ENCODE measurements around the gene ARHGEF11. TPM values are rescaled to one million over a fixed set of nuclear protein-coding genes. Genes with fewer than 3 reads are reported as not detected.
"Not testable (repeated sequence)": the region's sequence is repeated elsewhere in the genome, so short reads cannot be mapped to it uniquely, and the experiment has no call there.

Gene ARHGEF11
- total RNA-seq, 1 donor from 2014 or later, result 12.3 TPM

DNA sequence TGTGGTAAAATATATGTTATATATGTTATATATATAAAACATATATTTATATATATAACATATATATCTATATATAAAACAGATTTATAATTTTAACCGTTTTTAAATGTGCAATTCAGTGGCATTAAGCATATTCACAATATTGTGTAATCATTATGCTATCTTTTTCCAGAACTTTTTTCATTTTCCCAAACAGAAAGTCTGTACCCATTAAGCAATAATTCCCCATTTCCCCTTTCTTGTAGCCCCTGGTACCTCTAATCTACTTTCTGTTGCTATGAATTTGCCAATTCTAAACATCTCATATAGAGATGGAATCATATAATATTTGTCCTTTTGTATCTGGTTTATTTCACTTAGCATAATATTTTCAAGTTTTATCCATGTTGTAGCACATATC is 10.7 kb upstream of the ARHGEF11 start:
- ATAC-seq (no peak), DNase-seq (ENCODE audit: low spot score) (no peak)

DNA sequence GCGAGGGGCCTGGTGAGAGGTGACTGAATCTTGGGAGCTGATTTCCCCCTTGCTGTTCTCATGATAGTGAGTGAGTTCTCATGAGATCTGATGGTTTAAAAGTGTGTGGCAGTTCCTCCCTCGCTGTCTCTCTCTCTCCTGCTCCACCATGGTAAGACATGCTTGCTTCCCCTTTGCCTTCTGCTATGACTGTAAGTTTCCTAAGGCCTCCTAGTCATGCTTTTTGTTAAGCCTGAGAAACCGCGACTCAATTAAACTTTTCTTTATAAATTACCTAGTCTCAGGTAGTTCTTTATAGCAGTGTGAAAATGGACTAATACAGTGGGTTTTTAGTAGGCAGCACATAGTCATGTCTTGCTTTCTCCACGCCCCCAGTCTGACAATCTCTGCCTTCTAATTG is 10.2 kb upstream of the ARHGEF11 start:
- ATAC-seq; DNase-seq (ENCODE audit: low spot score): not testable (repeated sequence)

DNA sequence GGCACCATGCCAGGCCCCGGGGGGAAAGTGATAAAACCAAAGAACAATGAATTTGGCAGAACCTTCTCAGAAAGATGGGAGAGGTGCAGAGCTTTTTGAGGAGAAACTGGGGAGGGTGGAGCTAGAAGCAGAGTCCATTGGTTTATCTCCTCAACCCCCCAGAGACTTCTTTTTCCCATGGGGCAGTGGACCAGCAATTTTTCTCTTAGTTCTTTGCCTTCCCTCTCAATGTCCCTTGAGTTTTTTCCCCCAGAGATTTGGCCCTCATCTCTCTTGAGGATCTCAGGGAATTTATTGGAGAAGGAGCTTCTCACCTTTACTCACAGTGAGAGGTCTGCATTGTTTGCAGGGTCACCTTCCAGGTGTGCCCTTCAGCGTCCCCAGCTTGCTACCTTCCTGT is 5.3 kb upstream of the ARHGEF11 start:
- ATAC-seq (no peak), DNase-seq (ENCODE audit: low spot score) (no peak)

DNA sequence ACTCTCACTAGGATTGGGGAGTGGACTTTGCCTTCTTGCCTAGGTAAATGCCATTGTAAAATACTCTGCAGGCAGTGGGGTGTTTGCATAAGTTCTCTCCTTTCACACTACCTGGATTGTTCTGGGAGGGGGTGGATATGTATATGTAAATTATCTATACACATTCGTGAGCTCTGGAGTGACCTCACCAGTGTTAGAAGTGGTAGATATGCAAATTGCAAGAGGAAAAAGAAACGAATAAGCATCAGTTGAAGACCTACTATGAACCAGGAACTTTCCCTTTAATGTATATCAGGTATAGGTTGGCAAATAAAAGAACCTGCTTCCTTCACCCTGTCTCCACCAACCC is 1.5 kb upstream of the ARHGEF11 start:
- ATAC-seq, result no peak
- DNase-seq (ENCODE audit: low spot score), result no peak

DNA sequence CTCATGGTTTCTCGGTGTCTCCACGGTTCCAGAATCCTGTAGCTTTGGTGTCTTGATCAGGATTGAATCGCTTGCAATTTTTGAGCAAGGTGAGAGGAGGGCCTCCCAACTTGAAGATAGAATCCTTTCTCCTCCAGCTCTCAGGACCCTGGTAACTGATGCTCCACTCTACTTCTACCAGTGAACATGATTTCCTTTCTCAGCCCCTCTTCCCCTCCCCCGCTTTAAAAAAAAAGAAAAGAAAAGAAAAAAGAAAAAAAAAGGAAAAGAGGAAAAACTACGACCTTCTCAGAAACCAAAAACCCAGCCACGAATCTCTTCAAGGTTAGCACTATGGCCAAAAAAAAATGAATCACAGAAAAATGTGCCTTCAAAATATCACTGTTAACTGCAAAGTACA is 1.2 kb downstream of the ARHGEF11 start:
- DNase-seq (ENCODE audit: low spot score), result no peak

DNA sequence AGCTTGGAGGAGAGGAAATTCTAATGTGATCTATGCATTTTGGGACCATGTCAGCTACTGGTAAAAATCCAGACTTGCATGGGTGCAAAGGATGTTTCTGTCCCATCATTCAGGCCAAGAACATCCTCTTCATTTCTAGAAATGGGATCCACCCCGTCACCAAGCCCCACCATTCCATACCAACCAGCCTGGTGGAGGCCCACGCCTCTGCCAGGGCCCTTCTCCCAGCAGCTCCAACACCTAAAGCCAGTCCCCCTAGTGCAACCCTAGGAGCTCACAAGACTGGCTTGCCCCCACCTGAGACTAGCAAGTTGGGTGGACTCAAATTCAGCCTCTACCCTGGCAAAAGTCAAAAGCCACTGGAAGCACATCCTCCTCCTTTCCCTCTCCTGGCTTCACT is 1.9 kb downstream of the ARHGEF11 start:
- DNase-seq (ENCODE audit: low spot score), result no peak
- ATAC-seq, result no peak

More for the DNA sequence above, 1.2 kb downstream of the ARHGEF11 start:
- ATAC-seq, result no peak

DNA sequence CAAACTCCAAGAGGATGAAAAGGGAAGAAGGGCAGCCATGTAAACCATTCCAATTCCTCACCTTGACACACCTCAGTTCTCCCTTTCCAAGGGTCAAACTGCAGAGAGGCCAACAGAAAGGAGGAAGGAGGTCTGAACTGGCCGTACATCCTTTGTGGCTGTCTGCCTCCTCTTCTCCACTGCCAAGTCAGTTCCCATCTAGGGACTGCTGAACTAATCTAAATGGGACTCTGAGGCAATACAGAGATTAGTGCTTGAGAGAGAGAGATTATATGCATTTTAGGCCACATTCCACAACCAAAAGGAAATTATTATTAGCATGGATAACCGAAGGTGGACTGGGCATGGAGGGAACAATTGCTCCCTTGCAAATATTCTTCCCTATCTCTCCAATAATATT is 2.7 kb downstream of the ARHGEF11 start:
- DNase-seq (ENCODE audit: low spot score), result no peak
- ATAC-seq, result no peak

DNA sequence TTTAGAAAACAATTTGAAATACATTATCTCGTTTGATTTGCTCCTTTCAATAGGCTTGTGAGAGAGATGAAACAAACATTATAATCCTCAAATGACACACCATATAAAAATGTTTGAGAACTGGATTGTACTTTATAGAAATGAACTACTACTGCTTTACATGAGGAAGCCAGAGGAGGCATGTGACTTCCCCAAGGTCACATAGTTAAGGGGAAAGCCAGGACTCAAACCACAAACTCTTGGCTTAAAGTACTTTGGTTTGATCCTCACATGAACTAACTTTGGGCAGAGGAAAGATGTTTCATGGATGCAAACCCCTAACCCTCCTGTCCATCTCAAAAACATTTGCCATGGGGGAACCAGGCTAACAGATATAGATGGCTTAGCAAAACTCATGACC is 4.7 kb downstream of the ARHGEF11 start:
- DNase-seq (ENCODE audit: low spot score), result no peak
- ATAC-seq, result no peak

DNA sequence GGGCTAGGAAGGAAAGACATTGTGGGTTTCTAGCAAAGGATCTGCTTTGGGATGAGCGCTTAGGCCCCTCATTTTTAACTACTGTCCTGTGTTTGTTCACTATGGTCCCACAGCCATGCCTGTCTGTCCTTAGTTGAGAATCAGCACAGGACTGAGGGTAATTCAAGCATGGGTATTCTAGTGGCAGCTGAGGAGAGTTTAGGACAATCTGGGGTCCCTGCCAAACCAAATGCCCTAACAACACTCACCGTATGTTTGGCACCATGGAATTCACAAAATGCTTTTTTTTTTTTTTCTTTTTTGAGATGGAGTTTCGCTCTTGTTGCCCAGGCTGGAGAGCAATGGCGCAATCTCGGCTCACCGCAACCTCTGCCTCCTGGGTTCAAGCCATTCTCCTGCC is 10.4 kb downstream of the ARHGEF11 start:
- no peak for DNase-seq (ENCODE audit: low spot score)

DNA sequence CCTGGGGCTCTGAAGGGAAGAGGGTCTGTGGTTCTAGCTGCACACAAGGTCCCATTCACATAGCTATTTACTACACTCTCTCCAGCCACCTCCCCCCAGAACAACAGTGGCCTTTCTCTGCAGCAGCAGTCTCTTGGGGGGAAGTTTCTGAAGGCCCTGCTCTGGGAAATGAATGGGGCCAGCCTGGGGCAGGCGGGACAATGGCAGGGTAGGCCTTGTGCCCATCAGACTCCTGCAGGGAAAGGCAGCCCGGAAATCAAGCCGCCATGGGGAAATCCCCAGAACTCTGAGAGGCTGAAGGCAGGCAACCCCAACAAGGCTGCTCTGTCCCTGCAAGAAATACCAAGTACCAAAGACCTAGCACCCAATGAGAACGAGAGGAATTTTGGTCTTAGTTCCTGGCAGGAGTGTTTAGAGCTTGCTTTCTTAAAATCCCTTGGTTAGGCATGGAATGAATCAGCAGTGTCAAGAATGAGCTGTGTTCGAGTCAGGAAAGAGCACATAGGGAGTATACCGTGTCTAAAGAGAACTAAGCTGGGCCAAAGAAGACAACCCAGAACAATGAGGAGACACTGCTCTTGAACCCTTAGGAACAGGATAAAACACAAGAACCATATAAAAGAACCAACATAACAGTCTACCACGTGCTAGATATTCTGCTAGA is 11.3 kb downstream of the ARHGEF11 start:
- DNase-seq (ENCODE audit: low spot score) (no peak), ATAC-seq (no peak)

More for the DNA sequence above, 10.4 kb downstream of the ARHGEF11 start:
- ATAC-seq, result no peak

DNA sequence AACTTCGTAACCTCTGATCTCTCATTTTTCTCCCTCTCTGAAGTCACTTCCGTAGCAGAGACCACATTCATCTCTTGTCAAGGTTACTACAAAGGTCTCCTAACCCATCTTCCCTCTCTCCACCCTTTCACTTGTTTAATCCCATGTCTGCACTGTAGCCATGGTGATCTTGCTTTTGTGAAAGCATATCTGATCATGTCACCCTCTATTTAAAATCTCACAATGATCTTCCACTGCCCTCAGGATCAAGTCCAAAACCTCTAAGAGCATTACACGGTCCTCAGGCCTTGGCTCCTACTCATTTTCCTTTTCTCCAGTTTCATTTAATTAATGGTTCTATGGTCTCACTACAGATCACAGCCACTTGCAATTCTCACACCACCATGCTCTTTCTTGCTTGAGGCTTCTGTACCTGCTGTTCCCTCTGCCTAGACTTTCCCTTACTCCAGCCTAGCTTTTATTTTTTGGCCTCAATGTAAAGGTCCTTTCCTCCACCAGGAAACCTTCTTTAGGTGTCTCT is 12.1 kb downstream of the ARHGEF11 start:
- ATAC-seq, result no peak
- DNase-seq (ENCODE audit: low spot score), result no peak

DNA sequence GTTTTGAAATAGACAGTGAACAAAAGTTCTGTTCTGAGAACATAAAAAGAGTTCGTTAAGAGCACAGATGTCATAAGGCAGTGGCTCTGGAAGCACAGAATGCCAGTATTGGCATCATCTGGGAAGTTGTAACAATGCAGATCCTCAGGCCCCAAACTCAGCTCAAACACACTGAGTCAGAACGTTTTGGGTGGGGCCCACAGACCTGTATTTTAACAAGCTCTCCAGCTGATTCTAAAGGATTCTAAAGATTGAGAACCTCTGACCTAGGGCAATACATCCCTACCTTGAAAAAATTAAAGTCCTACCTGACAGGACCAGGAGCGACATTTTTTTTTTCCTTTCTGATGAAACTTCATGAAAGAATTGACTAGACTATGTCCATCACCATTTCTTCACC is 13.2 kb downstream of the ARHGEF11 start:
- ATAC-seq (no peak), DNase-seq (ENCODE audit: low spot score) (no peak)

DNA sequence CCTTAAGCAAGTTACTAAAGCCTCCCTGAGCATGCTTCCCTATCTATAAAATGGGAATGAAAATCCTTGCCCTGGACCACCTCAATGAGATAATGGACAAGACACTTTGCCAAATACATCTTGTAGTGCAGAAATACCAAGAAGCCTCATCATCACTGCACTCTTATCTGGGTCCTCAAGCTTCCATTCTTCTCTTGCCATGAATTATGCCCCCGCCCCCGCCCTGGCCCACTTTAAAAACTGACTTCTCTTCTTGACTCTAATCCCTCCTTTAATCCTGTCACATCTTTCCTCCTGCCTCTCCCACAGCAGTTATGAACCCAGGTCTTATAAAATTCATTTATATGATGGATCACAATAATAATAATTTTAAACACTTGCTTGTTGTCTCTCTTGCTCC is 14.8 kb downstream of the ARHGEF11 start:
- DNase-seq (ENCODE audit: low spot score), result no peak
- no peak for ATAC-seq

DNA sequence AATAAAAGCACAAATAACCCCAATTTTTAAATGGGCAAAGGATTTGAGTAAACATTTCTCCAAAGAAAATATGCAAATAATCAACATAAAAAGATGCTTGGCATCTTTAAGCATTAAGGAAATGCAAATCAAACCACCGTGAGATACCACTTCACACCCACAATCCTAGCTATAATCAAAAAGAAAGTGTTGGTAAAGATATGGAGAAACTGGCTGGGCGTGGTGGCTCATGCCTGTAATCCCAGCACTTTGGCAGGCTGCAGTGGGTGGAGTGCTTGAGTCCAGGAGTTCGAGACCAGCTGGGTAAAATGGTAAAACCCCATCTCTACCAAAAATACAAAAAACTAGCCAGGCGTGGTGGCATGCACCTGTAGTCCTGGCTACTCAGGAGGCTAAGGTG is 16.9 kb downstream of the ARHGEF11 start:
- ATAC-seq (no peak), DNase-seq (ENCODE audit: low spot score) (no peak)

DNA sequence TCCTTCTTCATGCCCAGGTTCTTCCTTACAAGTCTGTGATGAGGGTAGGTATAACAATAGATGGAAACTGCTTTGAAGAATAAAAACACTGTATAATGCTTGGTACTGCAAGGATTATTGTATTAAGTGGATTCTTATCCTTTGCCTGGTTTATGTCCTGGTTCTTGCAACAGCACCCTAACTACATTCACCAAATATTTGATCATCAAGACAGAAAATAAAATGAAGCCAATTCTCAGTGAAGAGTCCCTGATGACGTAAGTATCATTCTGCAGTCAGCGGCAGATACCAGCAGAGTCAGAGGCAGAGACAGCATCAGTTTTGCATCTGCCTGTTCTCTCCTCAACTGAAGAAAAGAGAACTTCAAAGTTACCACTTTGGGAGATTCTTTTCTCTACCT is 19.7 kb downstream of the ARHGEF11 start:
- peak; percentile 71 for ATAC-seq
- no peak for DNase-seq (ENCODE audit: low spot score)

DNA sequence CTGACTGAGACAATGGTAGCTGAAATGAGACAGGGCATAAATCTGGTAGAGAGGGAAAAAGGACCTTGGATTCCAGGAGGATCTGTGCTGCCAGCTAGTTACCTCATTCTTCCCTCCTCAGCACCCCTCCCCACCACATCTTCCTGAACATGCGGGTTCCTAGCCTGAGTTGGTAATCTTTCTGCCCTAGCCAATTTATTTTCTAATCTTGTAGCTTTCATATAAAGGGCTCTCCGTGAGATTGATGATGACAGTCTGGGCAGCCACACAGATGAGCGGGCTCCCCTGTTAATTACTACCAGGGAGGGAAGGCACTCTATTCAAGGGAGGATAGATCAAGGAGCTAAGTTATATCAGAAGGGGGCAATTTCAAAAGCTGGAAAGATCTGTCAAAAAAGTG is 20.2 kb downstream of the ARHGEF11 start:
- DNase-seq (ENCODE audit: low spot score), result no peak
- ATAC-seq, result no peak

DNA sequence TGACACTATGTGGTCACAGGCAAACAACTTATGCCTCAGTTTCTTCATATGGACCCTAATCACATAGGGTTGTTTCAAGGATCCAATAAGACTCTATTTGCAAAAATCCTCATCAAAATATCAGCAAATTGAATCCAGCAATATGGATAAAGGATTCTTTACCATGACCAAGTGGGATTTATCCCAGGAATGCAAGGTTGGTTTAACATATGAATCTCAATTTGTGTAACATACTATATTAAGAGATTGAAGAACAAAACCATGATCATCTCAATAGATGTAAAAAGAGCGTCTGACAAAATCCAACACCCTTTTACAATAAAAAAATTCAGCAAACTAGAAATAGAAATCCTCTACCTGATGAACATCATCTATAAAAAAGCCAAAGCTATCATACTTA is 23.9 kb downstream of the ARHGEF11 start:
- ATAC-seq, result no peak

DNA sequence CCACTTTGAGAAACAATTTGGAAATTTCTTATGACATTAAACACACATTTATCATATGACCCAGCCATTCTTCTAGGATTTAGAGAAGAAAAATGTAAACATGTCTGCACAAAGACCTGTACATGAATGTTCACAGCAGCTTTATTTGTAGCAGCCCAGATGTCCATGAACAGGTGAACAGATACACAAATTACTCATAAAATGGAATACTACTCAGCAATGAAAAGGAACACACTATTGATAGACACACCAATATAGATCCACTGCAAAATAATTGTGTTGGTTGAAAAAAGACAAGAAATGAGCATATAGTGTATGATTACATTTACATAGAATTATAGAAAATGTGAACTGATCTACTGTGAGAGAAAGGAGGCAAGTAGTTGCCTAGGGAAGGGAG is 26.1 kb downstream of the ARHGEF11 start:
- ATAC-seq (no peak), DNase-seq (ENCODE audit: low spot score) (no peak)

More for the DNA sequence above, 23.9 kb downstream of the ARHGEF11 start:
- DNase-seq (ENCODE audit: low spot score), result no peak

DNA sequence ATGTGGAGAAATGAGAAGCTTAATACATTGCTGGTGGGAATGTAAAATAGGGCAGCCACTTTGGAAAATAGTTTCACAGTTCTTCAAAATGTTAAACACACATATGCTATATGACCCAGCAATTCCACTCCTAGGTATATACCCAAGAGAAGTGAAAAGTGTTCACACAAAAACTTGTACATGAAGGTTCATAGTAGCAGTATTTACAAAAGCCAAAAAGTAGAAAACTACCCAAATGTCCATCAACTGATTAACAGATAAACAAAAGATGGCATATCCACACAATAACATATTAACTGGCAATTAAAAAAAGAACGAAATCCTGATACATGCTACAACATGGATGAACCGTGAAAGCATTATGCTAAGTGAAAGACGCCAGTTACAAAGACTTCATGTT is 33.7 kb downstream of the ARHGEF11 start:
- no peak for ATAC-seq
- DNase-seq (ENCODE audit: low spot score), result no peak

DNA sequence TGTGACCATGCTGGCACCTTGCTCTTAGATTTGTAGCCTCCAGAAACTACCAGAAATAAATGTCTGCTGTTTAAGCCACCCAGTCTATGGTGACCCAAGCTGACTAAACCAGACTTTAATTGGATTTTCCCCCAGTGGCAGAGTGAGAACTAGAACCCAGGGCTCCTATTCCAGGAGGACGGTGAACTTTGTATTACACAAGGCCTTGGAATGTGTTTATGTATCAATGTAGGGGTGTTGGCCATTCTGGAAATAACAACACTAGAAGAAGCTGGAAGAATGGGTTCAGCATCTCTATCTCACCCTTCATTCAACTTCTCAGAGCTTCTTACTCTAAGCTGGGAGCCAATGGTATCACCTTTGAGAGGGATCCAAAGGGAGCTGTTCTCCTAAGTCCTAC is 37.0 kb downstream of the ARHGEF11 start:
- ATAC-seq (no peak), DNase-seq (ENCODE audit: low spot score) (no peak)

DNA sequence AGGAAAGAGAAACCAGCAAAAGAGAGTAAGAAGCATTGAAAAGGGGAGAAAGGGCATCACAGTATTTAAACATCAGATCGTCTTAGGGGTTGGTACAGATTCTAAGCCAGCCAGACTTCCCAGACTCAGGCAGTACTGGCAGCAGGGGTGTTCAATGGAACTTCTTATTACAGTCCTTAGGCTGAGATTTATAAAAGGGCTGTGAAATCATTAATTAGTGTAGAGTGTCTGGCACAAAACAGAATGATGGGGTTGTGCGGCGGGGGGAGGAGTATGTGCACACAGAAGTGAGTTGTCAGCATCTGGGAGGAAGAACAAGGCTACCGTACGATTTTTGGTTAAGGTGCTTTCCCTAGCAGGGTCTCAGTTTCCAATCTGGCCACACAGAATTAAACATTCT is 38.2 kb downstream of the ARHGEF11 start:
- ATAC-seq (no peak), DNase-seq (ENCODE audit: low spot score) (no peak)

DNA sequence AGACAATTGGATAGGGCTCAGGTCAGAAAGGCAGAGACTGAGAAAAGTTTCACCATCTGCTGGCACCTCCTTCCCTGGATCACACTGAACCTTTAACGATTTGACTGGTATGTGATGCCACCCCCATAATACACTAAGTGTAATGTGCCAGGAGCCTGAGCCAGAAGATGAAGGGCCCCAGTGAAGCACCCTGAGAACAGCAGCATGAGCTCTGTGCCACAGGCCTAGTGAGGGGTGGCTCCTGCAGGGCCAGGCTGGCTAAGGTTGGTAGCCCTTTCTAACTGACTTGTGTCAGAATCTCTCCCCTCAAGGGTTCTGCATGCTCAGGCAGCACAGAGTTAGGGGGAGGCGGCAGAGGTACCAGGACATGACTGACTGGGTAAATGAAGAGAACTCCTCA is 38.9 kb downstream of the ARHGEF11 start:
- peak; percentile 64 for ATAC-seq
- no peak for DNase-seq (ENCODE audit: low spot score)

DNA sequence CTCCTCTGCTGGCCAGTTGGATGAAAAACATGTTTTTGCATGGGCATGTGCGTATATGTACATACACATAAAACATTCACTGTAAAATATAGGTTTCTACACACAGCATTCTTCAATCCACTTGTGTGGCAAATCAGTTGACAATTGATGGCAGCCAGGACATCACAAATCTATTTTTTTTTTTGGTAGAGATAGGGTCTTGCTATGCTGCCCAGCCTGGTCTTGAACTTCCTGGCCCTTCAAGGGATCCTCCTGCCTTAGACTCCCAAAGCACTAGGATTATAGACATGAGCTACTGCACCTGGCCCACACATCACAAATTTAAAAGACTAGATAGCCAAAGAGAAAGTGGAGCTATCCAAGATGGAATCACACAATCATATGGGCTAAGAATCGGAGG is 39.6 kb downstream of the ARHGEF11 start:
- DNase-seq (ENCODE audit: low spot score) (no peak), ATAC-seq (no peak)

Measured in left lobe of liver (tissue), 2 donors.